Suprapubic skin (tissue), 4 donors: Measurements from ENCODE around the gene LRRC75A. TPM values are rescaled to one million over a fixed set of nuclear protein-coding genes. Genes with fewer than 3 reads are reported as not detected.

Experiments used
- DNase-seq, 2 donors: peaks; one replicate each; pipeline ENCODE4 v3.0.0-alpha.2; 2019; ENCODE audit warnings: low spot score in 2 of 2
- H3K27ac ChIP-seq: fragments of 200-600 bp; sonication (generic); one replicate; pipeline ENCODE4 v1.5.1; 2019
- H3K27me3 ChIP-seq: fragments of 200-600 bp; sonication (generic); one replicate; pipeline ENCODE4 v1.5.1; 2019
- H3K36me3 ChIP-seq: fragments of 200-600 bp; sonication (generic); one replicate; pipeline ENCODE4 v1.5.1; 2019
- H3K4me1 ChIP-seq: fragments of 200-600 bp; sonication (generic); one replicate; pipeline ENCODE4 v1.5.1; 2019
- H3K4me3 ChIP-seq: fragments of 200-600 bp; sonication (generic); one replicate; pipeline ENCODE4 v1.5.1; 2019; ENCODE audit warnings: mild to moderate bottlenecking
- H3K9me3 ChIP-seq: fragments of 200-600 bp; sonication (generic); one replicate; pipeline ENCODE4 v1.5.1; 2019
- EP300 ChIP-seq: sonication (generic); formaldehyde crosslinking; IDR thresholded peaks from one replicate; pipeline ENCODE4 v1.6.1; 2017; ENCODE audit warnings: antibody characterized with exemption
- POLR2A ChIP-seq, 2 donors: fragments of 450-650 bp; IDR thresholded peaks; one replicate each; pipeline ENCODE4 v1.6.1; 2017; ENCODE audit warnings: antibody characterized with exemption in 2 of 2, mild to moderate bottlenecking in 2 of 2, moderate library complexity in 2 of 2
- POLR2AphosphoS5 ChIP-seq, 3 donors: sonication (generic); formaldehyde crosslinking; IDR thresholded peaks; one replicate each; pipeline ENCODE4 v1.6.1; 2017; ENCODE audit warnings: antibody characterized with exemption in 3 of 3
- WGBS: methylation state at CpG from one replicate; pipeline ENCODE4 v1.1.5; 2018; 5-methylcytosine and 5-hydroxymethylcytosine counted together
- total RNA-seq, 4 donors: library from RNA; depleted of rRNA; stranded (reverse); fragments of >200 nt; gene quantifications; one replicate each; pipeline ENCODE4 v1.1.0, GENCODE V29; 2016
- TF ChIP-seq, protein P1 (sequence below), 2 donors: fragments of 200-600 bp in 1 of 2; fragments of 450-650 bp in 1 of 2; sonication (generic) in 1 of 2; IDR thresholded peaks; one replicate each; pipeline ENCODE4 v1.5.1; 2016 to 2019; ENCODE audit warnings: antibody characterized with exemption in 2 of 2, mild to moderate bottlenecking in 1 of 2, moderate library complexity in 1 of 2

Gene LRRC75A
- total RNA-seq, 4 donors from 2014 or later: 0.64 to 0.99 (median 0.90) TPM

DNA sequence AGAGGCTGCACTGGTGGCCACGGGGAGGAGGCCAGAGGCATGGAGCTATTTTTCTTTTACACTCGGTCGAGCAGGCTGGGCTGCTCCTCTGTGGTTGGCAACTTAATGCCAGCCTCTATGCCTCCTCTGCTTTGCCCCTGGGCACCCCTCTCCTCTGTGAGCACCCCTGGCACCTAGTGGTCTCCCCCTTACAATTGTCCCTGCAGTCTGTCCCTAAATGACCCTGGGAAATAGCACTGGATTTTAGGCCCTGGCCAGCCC lies 27.0 kb downstream of the LRRC75A start:
- Histone ChIP-seq H3K9me3 (no peaks in the 10 kb centered on the region), H3K27ac (no peak overlapping the region), H3K4me1 (peaks cover 31% of the 10 kb centered on the region), H3K4me3 (no peak overlapping the region), H3K27me3 (no peaks in the 10 kb centered on the region), H3K36me3 (no peaks in the 10 kb centered on the region)
- WGBS: 84% methylated on average over 3 of the region's 3 CpGs
- no peak for DNase-seq
- no peak for TF ChIP-seq POLR2A (IDR thresholded peaks at IDR 0.05)
- TF ChIP-seq EP300: no peak
- TF ChIP-seq, protein P1, sequence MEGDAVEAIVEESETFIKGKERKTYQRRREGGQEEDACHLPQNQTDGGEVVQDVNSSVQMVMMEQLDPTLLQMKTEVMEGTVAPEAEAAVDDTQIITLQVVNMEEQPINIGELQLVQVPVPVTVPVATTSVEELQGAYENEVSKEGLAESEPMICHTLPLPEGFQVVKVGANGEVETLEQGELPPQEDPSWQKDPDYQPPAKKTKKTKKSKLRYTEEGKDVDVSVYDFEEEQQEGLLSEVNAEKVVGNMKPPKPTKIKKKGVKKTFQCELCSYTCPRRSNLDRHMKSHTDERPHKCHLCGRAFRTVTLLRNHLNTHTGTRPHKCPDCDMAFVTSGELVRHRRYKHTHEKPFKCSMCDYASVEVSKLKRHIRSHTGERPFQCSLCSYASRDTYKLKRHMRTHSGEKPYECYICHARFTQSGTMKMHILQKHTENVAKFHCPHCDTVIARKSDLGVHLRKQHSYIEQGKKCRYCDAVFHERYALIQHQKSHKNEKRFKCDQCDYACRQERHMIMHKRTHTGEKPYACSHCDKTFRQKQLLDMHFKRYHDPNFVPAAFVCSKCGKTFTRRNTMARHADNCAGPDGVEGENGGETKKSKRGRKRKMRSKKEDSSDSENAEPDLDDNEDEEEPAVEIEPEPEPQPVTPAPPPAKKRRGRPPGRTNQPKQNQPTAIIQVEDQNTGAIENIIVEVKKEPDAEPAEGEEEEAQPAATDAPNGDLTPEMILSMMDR (IDR thresholded peaks at IDR 0.05): no peak
- TF ChIP-seq POLR2AphosphoS5 (IDR thresholded peaks at IDR 0.05): no peak

DNA sequence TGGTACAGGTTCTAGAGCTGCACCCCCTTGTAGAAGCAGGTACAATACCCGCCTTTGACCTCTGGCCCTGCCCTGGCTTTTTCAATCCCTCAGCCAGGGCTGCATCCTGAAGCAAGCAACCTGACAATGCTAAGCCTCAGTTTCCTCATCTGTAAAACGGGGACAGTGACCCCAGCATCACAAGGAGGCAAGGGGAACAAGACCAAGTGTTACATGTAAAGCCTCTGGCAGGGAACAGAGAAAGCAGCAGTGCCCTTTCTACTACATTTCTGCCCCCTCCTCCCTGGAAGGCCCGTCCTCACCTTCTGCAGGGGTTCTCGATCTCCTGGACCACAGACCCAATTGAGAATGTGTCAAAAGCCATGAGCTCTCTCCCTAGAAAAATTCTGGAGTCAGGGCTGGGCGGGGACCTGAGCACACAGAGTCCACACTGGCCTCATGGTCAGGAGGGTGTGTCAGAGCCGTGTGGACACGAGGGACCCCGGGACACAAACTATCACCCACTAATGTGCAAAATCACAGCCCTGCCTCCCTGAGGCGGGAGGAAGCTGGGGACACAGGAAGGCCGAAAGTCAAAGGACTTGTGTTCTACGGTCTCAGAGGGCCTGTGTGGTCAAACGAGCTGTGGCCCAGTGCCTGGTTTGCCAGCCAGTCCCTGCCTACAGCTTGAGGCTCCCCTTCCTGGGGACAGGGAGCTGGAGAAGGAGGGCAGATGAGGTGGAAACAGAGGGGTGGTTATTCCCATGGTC lies 27.5 kb downstream of the LRRC75A start:
- 78% methylated on average over 7 of the region's 12 CpGs for WGBS
- H3K4me3 ChIP-seq: no peak overlapping the region
- H3K27me3 ChIP-seq: no peaks in the 10 kb centered on the region
- no peak overlapping the region for H3K27ac ChIP-seq
- peaks cover 31% of the 10 kb centered on the region for H3K4me1 ChIP-seq
- DNase-seq: no peak
- TF ChIP-seq, protein P1 (IDR thresholded peaks at IDR 0.05): no peak
- TF ChIP-seq POLR2A (IDR thresholded peaks at IDR 0.05) (no peak), EP300 (no peak), POLR2AphosphoS5 (IDR thresholded peaks at IDR 0.05) (no peak)
- H3K36me3 ChIP-seq: no peaks in the 10 kb centered on the region
- H3K9me3 ChIP-seq: no peaks in the 10 kb centered on the region

DNA sequence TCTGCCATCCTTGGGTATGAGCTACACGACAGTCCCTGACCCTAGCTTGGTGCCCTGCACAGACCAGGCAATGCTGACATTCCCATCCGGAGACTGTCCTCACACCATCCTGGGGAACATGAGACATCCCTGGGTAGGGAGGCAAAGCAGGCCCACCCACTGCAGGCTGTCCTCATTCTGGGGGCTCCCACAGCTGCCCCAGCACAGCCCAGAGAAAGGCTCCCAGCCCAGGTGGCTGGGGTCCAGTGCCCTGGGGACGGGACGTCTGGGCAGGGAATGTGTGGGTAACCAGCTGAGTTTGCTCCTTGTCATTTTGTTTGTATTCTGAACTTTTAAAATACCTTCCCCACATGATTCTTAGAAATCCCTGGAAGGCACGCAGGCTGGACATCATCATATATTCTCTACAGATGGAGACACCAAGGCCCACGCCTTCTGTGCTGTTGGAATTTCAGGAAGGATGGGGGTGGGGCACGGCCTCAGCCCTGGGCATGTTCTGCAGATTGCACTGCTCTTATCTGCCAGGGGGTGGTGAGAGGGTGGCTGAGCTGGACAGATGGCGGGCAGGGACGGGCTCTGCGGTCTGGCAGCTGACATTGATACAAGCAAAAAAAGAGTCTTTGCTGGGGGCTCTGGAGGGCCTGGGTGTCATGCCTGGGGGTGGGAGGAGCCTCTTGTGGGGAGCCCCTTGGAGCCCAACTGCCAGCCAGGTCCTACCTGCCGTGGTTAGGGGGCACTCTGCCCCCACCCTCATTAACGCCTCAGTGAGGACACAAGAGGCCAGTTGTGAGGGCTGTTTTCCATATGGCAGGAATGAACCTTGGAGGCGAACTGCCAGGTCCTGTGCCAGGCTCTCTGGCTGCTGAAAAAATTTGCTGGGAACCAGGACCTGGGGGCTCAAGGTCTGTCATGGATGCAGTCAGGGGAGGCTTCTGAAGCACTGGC lies 28.4 kb downstream of the LRRC75A start:
- TF ChIP-seq, protein P1 (IDR thresholded peaks at IDR 0.05): no peak
- TF ChIP-seq POLR2A (IDR thresholded peaks at IDR 0.05) (no peak), EP300 (no peak), POLR2AphosphoS5 (IDR thresholded peaks at IDR 0.05) (no peak)
- no peak for DNase-seq
- Histone ChIP-seq H3K4me3 (no peak overlapping the region), H3K27ac (no peak overlapping the region), H3K4me1 (peaks cover 31% of the 10 kb centered on the region), H3K9me3 (no peaks in the 10 kb centered on the region), H3K36me3 (no peaks in the 10 kb centered on the region), H3K27me3 (no peaks in the 10 kb centered on the region)
- 66% methylated on average over 11 of the region's 13 CpGs for WGBS

DNA sequence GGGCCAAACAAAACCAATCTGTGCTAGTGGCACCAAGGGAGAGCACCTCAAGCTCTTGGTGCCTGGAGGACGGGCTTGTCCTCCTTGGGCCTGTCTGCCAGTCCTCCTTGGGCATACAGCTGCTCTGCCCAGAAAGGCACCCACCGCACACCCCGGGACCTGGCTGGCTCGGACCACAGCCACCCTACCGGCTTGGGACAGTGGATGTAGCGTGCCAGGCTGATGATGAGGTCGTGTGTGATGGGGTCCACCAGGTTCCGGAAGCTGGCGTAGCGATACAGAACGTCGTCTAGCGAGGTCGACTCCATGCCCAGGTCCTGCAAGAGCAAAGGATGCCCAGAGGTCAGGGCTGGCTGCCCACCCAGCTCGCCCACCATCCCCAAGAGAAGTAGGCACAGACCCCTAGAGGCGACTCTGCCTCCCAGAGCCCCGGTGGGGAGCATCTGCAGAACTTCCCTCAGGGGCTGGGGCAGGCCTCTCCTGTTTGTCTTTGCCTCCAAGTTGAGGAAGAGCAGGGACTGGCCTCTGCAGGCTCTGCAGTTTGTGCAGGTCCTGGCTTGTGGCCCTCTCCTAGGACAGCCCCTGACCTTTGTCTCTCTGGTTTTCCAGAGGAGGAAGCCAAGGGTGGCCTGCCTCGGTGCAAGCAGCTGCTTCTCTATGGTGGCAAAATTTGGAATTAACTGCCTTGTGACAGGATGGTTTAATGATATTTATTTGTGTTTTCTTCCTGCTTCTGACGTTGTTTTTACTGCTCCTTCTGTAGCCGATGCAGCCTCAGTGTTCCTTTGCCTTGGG lies 29.7 kb downstream of the LRRC75A start:
- DNase-seq: no peak

DNA sequence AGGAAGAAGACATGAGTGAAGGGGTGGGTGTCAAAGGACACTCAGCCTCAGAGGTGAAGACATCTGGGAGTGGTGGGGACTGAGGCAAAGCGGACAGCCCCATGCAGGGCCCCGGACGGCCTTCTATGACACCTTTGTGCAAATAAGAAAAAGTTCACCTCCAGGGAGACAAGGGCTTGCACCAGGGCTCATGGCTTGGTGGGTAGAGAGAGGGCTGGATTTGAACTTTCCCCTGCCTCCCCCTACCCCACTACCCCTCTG lies 30.5 kb downstream of the LRRC75A start:
- no peaks in the 10 kb centered on the region for H3K27me3 ChIP-seq
- H3K27ac ChIP-seq: no peak overlapping the region
- TF ChIP-seq POLR2A (IDR thresholded peaks at IDR 0.05): no peak
- TF ChIP-seq, protein P1 (IDR thresholded peaks at IDR 0.05): no peak
- no peak for TF ChIP-seq EP300
- no peak for TF ChIP-seq POLR2AphosphoS5 (IDR thresholded peaks at IDR 0.05)
- 96% methylated on average over 3 of the region's 3 CpGs for WGBS
- DNase-seq: no peak
- peaks cover 6% of the 10 kb centered on the region for H3K36me3 ChIP-seq
- H3K4me3 ChIP-seq: no peak overlapping the region
- peaks cover 31% of the 10 kb centered on the region for H3K4me1 ChIP-seq
- H3K9me3 ChIP-seq: no peaks in the 10 kb centered on the region

More for the DNA sequence above, 29.7 kb downstream of the LRRC75A start:
- TF ChIP-seq POLR2A (IDR thresholded peaks at IDR 0.05): no peak
- Histone ChIP-seq H3K27me3 (no peaks in the 10 kb centered on the region), H3K36me3 (peaks cover 4% of the 10 kb centered on the region), H3K4me1 (peaks cover 31% of the 10 kb centered on the region), H3K27ac (no peak overlapping the region), H3K4me3 (no peak overlapping the region), H3K9me3 (no peaks in the 10 kb centered on the region)
- 88% methylated on average over 19 of the region's 20 CpGs for WGBS
